Hepatocyte (in vitro differentiated cells): ENCODE measurements around the gene RNF41.

ENCODE experiments used
- EZH2 ChIP-seq: fragments of 200-600 bp; sonication (generic); IDR thresholded peaks from 2 replicates; pipeline ENCODE4 v1.6.1; 2016; ENCODE audit warnings: antibody characterized with exemption, mild to moderate bottlenecking, borderline replicate concordance
- TF ChIP-seq, protein P1 (sequence below): fragments of 200-600 bp; sonication (generic); IDR thresholded peaks from 2 replicates; pipeline ENCODE4 v1.5.1; 2016; ENCODE audit warnings: antibody characterized with exemption, mild to moderate bottlenecking; ENCODE audit not compliant: poor library complexity

DNA sequence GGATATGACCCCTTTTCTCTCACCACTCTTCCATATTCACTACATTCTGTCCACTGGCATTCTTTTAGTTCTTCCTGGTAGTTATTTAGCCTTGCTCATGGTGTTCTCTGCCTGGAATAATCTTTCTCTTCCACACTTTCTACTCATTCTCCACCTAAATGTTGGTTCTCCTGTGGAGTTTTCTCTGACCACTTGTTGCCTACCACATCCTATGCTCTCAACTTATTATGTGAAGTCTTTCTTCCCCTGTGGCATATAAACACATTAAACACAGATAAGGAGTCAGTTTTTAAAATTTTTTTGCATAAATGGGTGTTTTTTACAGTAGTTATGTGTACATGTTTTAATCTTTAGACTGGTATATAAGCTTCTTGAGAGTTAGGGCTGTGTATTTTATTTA is 29.1 kb downstream of the RNF41 start:
- TF ChIP-seq, protein P1, sequence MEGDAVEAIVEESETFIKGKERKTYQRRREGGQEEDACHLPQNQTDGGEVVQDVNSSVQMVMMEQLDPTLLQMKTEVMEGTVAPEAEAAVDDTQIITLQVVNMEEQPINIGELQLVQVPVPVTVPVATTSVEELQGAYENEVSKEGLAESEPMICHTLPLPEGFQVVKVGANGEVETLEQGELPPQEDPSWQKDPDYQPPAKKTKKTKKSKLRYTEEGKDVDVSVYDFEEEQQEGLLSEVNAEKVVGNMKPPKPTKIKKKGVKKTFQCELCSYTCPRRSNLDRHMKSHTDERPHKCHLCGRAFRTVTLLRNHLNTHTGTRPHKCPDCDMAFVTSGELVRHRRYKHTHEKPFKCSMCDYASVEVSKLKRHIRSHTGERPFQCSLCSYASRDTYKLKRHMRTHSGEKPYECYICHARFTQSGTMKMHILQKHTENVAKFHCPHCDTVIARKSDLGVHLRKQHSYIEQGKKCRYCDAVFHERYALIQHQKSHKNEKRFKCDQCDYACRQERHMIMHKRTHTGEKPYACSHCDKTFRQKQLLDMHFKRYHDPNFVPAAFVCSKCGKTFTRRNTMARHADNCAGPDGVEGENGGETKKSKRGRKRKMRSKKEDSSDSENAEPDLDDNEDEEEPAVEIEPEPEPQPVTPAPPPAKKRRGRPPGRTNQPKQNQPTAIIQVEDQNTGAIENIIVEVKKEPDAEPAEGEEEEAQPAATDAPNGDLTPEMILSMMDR = no peak
- TF ChIP-seq EZH2 = no peak
